ENCODE data around the gene PDE9A.

Gene PDE9A

DNA sequence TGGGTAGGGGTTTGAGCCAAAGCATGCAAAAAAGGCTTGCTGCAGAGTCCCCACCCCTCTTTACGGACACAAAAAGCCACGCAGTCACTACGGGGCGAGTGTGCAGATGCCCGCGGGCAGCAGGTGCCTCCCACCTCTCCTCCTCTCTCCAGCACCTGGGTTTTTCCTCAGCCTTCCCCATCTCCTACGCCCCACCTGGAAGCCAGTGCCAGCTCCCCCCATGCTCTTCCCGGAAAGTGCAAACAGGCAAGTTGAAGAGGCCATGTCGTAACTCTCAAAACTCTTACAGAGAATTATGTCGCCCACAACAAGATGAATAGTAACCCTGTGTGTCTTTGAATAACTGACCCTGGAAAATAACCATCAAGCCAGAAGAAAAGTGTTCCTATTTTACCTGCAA lies 82.5 kb downstream of the PDE9A start:
- TF ChIP-seq TAF1 (IDR thresholded peaks at IDR 0.05; ENCODE audit: borderline replicate concordance, low read depth, low read length) (no peak), POLR2A (IDR thresholded peaks at IDR 0.05; ENCODE audit: low read depth, low read length) (no peak), POLR2AphosphoS5 (IDR thresholded peaks at IDR 0.05; ENCODE audit: low read depth, low read length) (no peak)
- FAIRE-seq, result no peak
- no peak for DNase-seq (ENCODE audit: insufficient read length)

DNA sequence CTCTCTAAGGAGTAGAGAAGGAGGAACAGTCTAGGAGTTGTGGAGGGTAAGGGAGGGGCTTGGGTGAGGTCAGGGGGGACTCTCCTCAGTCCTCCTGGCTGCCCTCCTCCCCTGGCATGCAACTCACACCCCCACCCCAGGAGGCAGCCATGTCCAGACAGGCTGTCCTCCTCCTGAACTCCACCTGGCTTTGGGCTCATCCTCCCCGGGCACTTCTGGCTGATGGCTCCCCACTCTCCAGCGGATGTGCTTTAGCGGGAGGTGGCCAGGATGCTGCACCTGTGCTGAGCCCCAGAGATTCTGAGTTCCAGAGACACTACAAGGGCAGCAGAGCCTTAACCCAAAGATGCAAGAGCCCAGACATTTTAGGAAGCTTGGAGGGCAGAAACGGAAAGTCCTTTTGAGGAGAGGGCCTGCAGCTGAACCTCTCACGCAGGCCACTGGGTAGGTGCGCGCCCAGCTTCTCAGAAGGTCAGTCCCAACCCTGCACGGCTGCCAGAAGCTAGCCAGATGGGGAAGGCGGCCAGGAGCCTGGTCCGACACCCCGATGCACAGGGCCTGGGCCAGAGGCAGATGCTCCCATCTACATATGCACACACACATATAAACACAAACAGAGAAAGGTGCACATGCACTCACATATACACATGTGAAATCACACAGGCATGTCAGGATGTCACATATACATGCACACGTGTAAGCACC lies 83.4 kb downstream of the PDE9A start:
- TF ChIP-seq POLR2AphosphoS5 (IDR thresholded peaks at IDR 0.05; ENCODE audit: low read depth, low read length), result no peak
- TF ChIP-seq TAF1 (IDR thresholded peaks at IDR 0.05; ENCODE audit: borderline replicate concordance, low read depth, low read length), result no peak
- no peak for TF ChIP-seq POLR2A (IDR thresholded peaks at IDR 0.05; ENCODE audit: low read depth, low read length)

DNA sequence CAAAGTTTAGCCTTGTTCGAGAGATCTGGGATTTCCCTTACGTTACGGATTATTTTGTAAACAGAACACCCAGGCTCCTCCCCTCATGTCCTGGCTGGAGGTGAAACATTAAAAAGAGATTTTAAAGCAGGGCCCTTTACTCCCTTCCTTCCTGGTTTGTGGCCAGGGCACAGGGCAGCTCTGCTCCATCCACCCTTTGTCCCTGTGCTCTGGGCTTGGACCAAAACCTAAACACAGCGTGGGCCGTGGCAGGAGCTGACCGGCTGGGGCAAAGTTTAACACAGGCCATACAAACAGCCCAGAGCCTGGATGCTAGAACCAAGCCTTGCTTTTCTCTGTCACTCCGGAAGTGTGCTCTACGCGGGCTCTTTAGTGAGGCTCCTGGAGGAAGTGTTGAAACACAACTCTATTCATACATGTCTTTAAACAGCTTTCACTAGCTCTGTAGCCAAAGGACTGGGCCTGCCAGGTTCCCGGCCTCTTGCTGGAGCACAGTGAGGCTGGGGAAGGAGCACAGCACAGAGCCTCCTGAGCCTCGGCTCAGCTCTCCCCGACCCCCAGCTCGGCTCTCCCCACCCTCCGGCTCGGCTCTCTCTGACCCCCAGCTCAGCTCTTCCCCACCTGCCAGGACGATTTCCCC lies 84.7 kb downstream of the PDE9A start:
- FAIRE-seq (peak; percentile 54), DNase-seq (ENCODE audit: insufficient read length) (no peak)
- TF ChIP-seq TAF1 (IDR thresholded peaks at IDR 0.05; ENCODE audit: borderline replicate concordance, low read depth, low read length) (no peak), POLR2AphosphoS5 (IDR thresholded peaks at IDR 0.05; ENCODE audit: low read depth, low read length) (no peak), POLR2A (IDR thresholded peaks at IDR 0.05; ENCODE audit: low read depth, low read length) (no peak)

More for the DNA sequence above, 83.4 kb downstream of the PDE9A start:
- DNase-seq (ENCODE audit: insufficient read length) (no peak), FAIRE-seq (no peak)

DNA sequence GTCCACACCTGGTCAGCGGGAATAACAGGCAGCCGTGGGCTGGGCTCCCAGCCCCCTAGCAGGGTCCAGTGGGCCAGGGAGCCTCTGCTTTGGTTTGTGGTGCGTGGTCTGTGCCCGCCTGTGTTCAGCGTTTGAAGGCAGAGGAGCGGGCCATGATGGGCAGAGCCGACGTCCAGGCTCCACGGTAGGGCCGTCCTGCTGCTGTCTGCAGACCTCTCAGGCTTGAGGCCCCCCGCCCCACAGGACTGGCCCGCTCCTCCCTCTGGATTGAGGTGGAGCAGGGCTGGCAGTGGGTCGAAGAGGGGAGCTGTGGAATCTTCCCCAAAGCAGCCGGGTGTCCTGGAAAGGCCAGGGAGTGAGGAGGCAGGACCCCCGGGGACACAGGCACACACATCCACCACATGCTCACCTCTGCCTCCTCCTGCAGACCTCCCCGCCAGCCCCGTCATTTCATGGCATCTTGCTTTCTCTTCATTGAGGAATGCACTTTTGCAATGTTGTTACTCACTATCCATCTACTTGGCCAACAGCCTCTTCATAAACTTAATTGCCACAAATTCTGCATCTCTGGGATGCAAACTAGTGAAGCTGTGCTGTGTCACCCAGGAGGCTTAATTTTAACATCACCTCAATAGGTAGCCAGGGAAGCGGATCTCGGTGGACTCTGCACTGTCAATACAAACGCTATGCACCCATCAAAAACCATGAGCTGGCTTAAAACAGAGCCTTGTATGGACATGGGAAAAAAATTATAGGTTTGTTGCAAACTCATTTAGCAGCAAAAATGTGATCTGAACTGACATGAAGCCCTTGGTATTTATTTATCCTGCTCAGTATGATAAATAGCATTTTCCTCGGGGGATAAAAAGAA lies 85.9 kb downstream of the PDE9A start:
- TF ChIP-seq POLR2A (IDR thresholded peaks at IDR 0.05; ENCODE audit: low read depth, low read length) (no peak), TAF1 (IDR thresholded peaks at IDR 0.05; ENCODE audit: borderline replicate concordance, low read depth, low read length) (no peak), POLR2AphosphoS5 (IDR thresholded peaks at IDR 0.05; ENCODE audit: low read depth, low read length) (no peak)
- DNase-seq (ENCODE audit: insufficient read length) (no peak), FAIRE-seq (no peak)

DNA sequence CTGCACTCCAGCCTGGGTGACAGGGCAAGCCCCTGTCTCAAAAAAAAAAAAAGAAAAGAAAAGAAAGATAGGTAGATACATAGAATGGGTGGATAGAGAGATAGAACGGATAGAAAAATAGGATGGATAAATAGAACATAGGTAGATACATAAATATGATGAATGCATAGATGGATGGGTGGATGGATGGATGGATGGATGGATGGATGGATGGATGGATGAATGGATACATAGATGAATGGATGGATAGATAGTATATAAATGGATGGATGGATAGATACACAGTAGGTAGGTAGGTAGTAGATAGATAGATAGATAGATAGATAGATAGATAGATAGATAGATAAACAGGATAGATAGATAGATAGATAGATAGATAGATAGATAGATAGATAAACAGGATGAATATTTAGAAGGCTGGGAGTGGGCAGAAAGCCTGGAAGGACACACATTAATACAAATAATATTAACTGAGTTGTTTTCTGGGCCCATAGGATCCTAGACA lies 87.0 kb downstream of the PDE9A start:
- TF ChIP-seq TAF1 (IDR thresholded peaks at IDR 0.05; ENCODE audit: borderline replicate concordance, low read depth, low read length) (no peak), POLR2A (IDR thresholded peaks at IDR 0.05; ENCODE audit: low read depth, low read length) (no peak), POLR2AphosphoS5 (IDR thresholded peaks at IDR 0.05; ENCODE audit: low read depth, low read length) (no peak)
- no peak for FAIRE-seq

DNA sequence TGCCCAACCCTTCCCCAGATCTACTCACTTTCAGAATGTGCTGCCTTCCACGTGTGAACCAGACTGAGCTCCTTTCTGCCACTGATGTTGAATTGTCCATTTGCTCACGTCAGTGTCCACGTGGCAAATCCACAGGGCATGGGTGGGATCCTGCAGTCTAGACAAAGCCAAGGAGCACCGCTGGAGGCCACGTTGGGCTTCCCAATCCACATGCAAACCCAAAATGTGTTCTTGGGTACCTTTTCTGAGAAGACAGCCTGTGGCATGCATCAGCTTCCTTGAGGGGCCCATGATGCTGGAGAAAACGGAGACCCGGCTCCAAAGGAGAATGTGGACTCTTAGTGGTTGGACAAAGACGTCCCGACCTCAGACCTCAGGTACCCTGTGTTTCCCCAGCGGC lies 87.6 kb downstream of the PDE9A start:
- DNase-seq (ENCODE audit: insufficient read length) (no peak), FAIRE-seq (no peak)
- TF ChIP-seq POLR2A (IDR thresholded peaks at IDR 0.05; ENCODE audit: low read depth, low read length) (no peak), POLR2AphosphoS5 (IDR thresholded peaks at IDR 0.05; ENCODE audit: low read depth, low read length) (no peak), TAF1 (IDR thresholded peaks at IDR 0.05; ENCODE audit: borderline replicate concordance, low read depth, low read length) (no peak)

More for the DNA sequence above, 87.0 kb downstream of the PDE9A start:
- DNase-seq (ENCODE audit: insufficient read length), result no peak

DNA sequence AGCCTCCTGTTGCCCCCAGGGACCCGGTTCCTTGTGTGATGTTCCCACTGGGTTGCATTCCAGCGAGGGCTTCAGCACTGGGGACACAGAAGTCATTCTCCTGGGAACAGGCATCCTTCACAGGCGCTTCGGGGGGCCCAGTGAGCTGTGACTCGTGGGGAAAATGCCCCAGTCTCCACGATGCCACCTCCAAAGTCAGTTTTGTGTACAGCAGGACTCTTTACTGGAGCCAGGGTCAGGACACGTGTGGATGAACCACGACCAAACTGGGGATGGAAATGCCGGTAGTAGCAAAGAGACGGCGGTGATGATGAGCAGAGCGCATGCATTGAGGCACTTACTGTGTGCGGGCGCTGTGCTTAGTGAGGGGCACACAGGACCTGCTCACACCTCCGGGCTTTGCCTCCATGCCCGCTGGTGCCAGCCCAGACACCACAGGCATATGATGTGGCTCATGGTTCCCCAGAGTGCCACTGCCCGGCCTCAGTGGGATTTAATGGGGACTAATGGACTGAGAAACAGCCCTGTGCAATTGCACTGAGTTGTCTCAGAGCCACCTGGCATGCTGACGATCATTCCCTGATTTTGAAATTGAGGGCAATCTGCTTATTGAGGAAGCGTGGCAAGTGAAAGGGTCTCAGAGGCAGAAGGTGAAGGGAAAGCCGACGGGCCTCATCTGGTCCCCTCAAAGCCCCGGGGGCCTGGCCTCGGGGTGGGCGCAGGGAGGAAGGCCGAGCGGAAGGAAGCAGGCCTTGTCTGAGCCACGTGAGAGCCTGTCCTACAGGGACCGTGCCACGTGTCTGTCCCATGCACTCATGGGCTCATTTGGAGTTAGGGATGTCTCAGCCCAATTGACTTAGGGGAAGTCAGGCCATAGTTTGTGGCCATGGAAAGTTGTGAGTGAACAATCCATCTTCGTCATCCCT lies 91.4 kb downstream of the PDE9A start:
- no peak for DNase-seq (ENCODE audit: insufficient read length)
- no peak for FAIRE-seq
- TF ChIP-seq POLR2A (IDR thresholded peaks at IDR 0.05; ENCODE audit: low read depth, low read length) (no peak), POLR2AphosphoS5 (IDR thresholded peaks at IDR 0.05; ENCODE audit: low read depth, low read length) (no peak), TAF1 (IDR thresholded peaks at IDR 0.05; ENCODE audit: borderline replicate concordance, low read depth, low read length) (no peak)

DNA sequence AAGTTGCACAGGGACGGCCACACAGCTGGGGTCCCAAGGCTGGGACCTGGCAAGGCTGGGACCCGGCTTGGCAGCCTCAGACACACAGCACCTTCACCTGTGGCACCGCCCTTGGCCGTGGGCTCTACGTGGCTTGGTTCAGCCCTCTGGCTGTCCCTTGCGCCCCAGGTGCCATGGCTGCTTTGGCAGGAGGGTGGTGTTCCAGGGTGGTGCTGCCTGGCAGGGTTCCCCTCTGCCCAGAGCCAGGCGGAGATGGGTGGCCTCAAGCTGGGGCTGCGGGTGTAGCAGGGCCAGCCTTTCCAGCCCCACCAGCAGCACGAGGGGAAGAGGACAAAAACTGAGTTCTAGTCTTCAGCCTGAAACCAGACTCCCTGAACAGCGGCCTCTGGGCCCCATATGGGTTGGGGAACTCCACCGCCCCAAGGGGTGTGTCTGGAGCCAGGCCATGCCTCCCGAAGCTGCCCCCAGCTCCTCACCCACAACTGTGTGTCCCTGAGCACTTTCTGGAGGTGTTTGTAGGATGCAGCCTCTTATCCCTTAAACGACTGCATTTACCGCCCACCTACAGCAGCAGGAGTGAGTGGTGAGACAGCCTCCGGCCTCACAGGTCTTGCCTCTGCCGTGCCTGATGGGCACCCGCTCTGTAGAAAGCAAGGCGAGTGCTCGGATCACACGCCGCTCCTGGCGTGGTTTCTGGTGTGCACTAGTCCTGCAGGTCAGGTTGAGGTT lies 92.3 kb downstream of the PDE9A start:
- no peak for TF ChIP-seq TAF1 (IDR thresholded peaks at IDR 0.05; ENCODE audit: borderline replicate concordance, low read depth, low read length)
- TF ChIP-seq POLR2A (IDR thresholded peaks at IDR 0.05; ENCODE audit: low read depth, low read length), result no peak
- TF ChIP-seq POLR2AphosphoS5 (IDR thresholded peaks at IDR 0.05; ENCODE audit: low read depth, low read length), result no peak
- FAIRE-seq (no peak), DNase-seq (ENCODE audit: insufficient read length) (no peak)

DNA sequence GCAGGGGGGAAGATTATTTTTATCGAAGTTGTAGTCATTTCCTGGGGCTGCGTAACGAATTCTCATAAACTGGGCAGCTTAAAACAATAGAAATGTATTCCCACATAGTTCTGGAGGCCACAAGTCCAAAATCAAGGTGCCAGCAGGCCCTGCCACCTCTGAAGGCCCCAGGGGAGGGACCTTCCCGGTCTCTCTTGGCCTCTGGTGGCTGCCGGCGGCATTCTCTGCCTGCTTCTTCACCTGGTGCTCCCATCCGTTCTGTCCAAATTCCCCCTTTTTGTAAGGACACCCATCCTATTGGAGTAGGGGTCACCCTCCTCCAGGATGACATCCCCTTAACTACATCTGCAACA lies 92.8 kb downstream of the PDE9A start:
- DNase-seq (ENCODE audit: insufficient read length) (no peak), FAIRE-seq (peak; percentile 71)
- TF ChIP-seq TAF1 (IDR thresholded peaks at IDR 0.05; ENCODE audit: borderline replicate concordance, low read depth, low read length) (no peak), POLR2A (IDR thresholded peaks at IDR 0.05; ENCODE audit: low read depth, low read length) (no peak), POLR2AphosphoS5 (IDR thresholded peaks at IDR 0.05; ENCODE audit: low read depth, low read length) (no peak)

Data from GM12892 (cell line).